Sigmoid colon (tissue), 4 donors: ENCODE measurements around the gene FATE1.

Source experiments
- CTCF ChIP-seq, 4 experiments: fragments of 450-650 bp in 3 of 4; fragments of 200-600 bp in 1 of 4; IDR thresholded peaks; one replicate each; pipeline ENCODE4 v1.5.1; 2016 to 2019; ENCODE audit warnings: antibody characterized with exemption in 4 of 4, mild to moderate bottlenecking in 3 of 4, moderate library complexity in 2 of 4
- POLR2AphosphoS5 ChIP-seq, 4 donors: sonication (generic); formaldehyde crosslinking; IDR thresholded peaks; one replicate each; pipeline ENCODE4 v1.6.1; 2017; ENCODE audit warnings: antibody characterized with exemption in 4 of 4

- TF ChIP-seq CTCF (IDR thresholded peaks at IDR 0.05) (no peak), POLR2AphosphoS5 (IDR thresholded peaks at IDR 0.05) (no peak)
These were observed 18.6 kb downstream of the FATE1 start, which contains the start of gene CNGA2 for GRCh38 chrX:151734446-151734845.
